HG02938 (cell line): ENCODE measurements around the gene SFMBT2.
"Not testable (repeated sequence)": the region's sequence is repeated elsewhere in the genome, so short reads cannot be mapped to it uniquely, and the experiment has no call there.

Experiments used
- ATAC-seq: cut with Tn5 transposase; IDR thresholded peaks from one replicate; pipeline ENCODE4 v1.9.1; 2021; ENCODE audit warnings: mild to moderate bottlenecking, moderate library complexity; ENCODE audit not compliant: unreplicated experiment

Gene SFMBT2

GRCh38 chr10:7302392-7302906 is 108.4 kb downstream of the SFMBT2 start:
- ATAC-seq = no peak

GRCh38 chr10:7301006-7301778 is 109.6 kb downstream of the SFMBT2 start:
- no peak for ATAC-seq

DNA sequence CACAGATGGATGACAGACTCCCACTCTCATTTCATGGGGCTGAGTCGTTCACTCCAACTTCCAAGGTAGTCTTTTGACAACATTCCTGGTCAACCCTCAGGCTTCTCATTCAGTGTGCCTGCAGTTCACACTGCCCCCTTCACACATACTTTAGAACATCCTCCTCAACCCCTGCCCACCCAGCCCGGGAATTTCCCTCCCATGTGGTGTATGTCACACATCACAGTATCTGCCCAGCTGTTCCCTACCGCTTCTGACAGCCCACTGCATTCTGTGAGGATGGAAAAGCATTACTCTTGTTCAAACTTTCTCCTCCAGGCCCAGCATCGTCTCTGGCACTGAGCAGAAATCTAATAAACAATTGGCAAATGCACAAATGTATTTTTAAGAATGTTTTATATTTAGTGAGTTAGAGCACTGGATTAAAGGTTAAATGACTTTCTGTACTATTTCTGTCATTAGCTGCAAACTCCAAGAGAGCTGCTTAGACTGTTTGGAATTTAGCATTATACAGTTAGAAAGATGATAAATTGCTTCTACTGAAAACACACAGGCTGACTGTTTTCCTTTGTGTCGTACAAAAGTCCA is 110.4 kb downstream of the SFMBT2 start:
- ATAC-seq = no peak

DNA sequence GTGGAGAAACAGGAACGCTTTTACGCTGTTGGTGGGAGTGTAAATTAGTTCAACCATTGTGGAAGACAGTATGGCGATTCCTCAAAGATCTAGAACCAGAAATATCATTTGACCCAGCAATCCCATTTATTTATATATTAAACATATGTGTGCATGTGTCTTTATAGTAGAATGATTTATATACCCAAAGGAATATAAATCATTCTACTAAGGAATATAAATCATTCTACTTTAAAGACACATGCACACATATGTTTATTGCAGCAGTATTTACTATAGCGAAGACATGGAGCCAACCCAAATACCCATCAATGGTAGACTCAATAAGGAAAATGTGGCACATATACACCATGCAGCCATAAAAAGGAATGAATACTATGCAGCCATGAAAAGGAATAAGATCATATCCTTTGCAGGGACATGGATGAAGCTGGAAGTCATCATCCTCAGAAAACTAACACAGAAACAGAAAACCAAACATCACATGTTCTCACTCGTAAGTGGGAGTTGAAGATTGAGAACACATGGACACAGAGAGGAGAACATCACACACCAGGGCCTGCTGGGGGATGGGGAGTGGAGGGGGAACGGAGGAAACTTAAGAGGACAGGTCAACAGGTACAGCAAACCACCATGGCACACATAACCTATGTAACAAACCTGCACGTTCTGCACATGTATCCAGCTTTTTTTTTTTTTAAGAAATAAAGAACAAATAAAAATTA is 111.1 kb downstream of the SFMBT2 start:
- ATAC-seq = not testable (repeated sequence)

DNA sequence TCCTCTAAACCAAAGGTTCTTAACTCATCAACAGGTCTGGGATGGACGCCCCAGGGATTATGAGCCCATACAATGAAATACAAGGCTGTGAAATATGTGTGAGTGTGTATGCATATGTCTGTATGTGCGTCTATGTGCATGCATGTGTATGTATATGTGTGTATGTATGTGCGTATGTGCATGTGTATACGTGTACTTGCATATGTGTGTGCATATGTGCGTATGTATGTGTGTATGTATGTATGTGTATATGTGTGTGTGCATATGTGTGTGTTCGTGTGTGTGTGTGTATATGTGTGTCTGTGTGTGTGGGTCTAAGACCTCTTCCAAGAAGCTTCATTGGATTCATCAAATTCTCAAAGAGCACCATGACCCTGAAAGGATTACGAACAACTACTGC is 112.3 kb downstream of the SFMBT2 start:
- no peak for ATAC-seq

GRCh38 chr10:7297094-7297493 is 113.7 kb downstream of the SFMBT2 start:
- no peak for ATAC-seq

DNA sequence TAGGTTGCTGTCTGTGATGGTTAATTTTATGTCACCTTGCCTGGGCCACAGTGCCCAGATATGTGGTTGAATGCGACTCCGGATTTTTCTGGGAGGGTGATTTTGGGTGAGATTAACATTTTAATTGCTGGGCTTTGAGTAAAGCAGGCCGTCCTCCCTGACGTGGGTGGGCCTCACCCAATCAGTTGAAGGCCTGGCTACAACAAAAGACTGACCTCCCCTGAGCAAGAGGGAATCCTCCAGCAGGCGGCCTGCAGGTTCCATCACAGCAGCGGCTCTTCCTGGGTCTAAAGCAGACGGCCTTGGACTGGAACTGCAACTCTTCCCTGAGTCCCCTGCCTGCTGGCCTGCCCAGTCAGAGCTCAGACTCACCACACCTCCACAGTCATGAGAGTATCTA is 114.2 kb downstream of the SFMBT2 start:
- no peak for ATAC-seq

DNA sequence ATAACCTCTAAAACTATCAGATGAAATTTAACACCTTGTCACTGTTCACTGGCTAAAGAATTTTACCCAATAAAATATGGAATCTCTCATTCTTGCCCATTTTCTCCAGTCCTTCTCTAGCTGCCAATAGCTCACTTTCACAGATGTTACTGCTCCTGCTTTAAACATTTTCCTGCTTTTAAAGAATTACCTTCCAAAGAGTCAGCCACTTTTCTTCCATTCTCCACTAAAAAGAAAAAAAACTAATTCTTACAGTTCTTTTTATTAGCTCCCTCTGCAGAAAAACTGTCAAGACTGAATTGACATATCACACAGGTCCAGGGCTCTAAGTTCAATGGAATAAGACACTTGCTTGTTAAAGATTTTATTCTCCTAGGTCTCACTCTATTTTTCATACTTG is 114.8 kb downstream of the SFMBT2 start:
- ATAC-seq = no peak

DNA sequence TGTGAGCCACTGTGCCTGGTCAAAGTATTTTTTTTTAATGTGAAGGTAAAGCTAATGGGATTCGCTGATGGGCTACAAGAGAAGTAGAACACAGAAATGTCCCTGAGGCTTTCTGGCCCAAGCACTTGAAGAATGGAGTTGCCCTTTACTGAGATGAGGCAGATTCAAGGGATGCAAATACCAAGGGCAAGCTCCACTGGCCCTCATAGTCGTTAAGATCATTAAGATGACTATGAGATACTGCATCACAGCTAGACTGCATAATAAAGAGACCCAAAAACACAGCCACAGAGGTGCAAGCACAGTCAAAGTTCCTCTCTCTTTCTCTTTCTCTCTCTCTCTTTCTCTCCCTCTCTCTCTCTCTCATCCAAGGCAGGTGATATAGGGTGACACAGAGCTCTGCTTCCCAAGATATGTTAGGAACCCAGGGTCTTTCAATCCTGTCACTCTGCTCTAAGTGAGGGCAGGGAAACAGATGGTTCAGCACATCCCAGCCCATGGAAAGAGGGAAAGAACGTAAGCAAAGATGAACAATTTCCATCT is 117.4 kb downstream of the SFMBT2 start:
- no peak for ATAC-seq

DNA sequence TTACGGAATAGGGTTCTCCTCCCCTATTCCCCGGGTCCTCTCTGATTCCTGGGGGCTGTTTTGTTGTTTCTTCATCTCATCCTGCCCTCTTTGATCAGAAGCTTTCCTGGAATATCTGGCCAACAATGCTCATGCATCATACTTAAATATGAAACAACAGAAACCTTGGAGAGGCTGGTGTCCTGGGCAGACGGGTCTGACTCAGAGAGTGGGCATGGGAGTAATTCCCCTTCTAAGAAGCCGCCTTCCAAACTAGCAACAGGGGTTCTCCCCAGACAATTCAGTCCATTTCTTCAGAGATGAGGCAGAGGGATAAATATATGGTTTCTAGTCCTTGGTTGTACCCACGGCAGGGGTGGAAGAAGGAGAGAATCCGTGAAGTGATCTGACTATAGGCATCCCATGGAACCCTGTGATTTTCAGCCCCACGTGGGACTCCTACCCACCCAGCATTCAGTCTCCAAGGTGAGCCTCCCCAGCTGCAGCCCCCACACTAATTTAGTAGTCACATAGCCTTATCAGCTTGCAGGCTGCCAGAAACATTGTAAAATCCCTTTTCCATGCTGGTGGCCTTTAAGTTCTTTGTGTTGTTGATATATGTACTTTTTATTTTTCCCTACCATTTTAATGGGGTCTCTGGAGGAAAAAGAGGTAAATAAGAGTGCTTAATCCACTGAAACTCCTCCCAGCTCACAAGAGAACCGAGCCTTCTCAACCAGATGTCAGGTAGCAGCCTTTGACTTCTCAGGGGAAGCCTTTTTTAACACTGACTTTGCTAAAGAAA is 119.2 kb downstream of the SFMBT2 start:
- ATAC-seq = no peak

DNA sequence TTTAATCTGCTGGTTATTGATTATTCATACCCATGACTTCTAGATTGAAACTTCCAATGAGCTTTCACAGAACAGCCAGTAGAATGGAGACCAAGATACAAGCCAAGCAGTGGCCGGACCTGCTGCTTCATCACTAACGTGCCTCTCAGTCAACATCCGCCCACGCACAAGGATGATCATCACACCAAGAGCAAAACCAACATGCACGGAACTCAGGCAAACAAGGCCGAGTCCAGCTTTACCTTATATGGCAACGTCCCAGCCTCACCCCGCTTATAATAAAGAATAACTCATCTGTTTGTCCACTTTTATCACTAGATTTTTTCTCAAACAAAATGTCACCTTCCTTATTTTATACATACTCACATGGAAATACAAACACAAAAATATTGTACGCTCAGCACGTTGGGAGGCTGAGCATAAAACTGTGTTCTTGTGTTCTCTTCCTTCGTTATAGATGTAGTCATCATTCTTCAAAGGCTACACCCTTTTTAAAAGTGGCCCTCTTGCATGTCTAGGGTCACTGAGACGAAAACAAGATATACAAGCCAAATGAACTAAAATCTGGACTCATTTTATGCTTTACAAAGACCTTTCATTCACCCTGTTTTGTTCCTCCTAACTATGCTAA is 122.7 kb downstream of the SFMBT2 start:
- no peak for ATAC-seq

DNA sequence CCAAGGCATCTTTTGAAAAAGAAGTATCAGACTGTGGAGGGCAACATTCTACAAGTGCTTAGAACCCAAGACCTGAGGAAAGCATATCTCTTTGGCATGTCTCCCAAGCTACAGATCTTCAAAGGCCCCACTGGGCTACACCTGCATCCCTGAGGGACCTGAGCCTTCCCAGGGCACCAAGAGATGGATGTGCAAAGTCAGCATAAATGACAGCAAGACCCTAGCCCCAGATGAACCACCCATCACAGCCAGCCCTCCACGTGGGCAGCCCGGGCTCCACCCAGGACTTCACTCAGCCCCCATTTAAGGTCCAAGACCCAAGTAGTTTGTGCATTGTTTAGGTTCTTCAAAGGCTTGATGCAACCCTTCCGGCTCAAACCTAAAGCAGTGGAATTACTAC is 123.5 kb downstream of the SFMBT2 start:
- no peak for ATAC-seq

GRCh38 chr10:7285522-7286322 is 125.1 kb downstream of the SFMBT2 start:
- no peak for ATAC-seq

GRCh38 chr10:7283246-7283645 is 127.6 kb downstream of the SFMBT2 start:
- no peak for ATAC-seq

DNA sequence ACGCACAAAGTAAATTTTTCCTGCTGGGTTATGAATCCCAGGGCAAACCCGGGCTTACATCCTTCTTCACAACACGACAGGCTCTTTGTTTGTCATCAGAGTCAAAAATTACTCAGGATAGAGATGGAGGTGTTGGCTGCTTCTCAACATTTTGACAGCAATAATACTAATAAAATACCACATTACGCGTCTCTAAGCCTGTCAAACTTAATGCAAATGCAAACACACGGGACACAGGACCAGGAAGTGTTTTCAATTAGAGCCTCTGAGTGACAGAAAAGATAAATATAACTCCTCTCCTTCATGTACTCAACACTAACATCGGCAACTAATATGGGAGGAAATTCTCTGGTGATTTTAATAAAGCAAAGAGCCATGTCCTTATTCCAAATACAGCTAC is 128.4 kb downstream of the SFMBT2 start:
- ATAC-seq = no peak

- ATAC-seq = no peak
Observed at GRCh38 chr10:7281429-7281828, 129.4 kb downstream of the SFMBT2 start.

- no peak for ATAC-seq
Observed at GRCh38 chr10:7279303-7279702, 131.5 kb downstream of the SFMBT2 start.

GRCh38 chr10:7277867-7278266 is 133.0 kb downstream of the SFMBT2 start:
- no peak for ATAC-seq

- no peak for ATAC-seq
Observed at GRCh38 chr10:7277432-7277831, 133.4 kb downstream of the SFMBT2 start.
